Sigmoid colon (tissue), 7 donors: ENCODE results near the gene INSIG1. TPM values are rescaled to one million over a fixed set of nuclear protein-coding genes. Genes with fewer than 3 reads are reported as not detected.

ENCODE experiments used
- DNase-seq: peaks from one replicate; pipeline ENCODE4 v3.0.0-alpha.2; 2019
- H3K27ac ChIP-seq, 4 donors: fragments of 200-600 bp; sonication (generic); one replicate each; pipeline ENCODE4 v1.5.1; 2016 to 2019; ENCODE audit warnings: mild to moderate bottlenecking in 1 of 4
- H3K27me3 ChIP-seq, 3 donors: fragments of 200-600 bp; sonication (generic); one replicate each; pipeline ENCODE4 v1.5.1; 2019; ENCODE audit warnings: mild to moderate bottlenecking in 1 of 3
- H3K36me3 ChIP-seq, 4 donors: fragments of 200-600 bp; sonication (generic); one replicate each; pipeline ENCODE4 v1.5.1; 2016 to 2019
- H3K4me1 ChIP-seq, 4 donors: fragments of 200-600 bp; sonication (generic); one replicate each; pipeline ENCODE4 v1.5.1; 2017 to 2019
- H3K4me3 ChIP-seq, 4 donors: fragments of 200-600 bp; sonication (generic); one replicate each; pipeline ENCODE4 v1.5.1; 2017 to 2019; ENCODE audit warnings: mild to moderate bottlenecking in 2 of 4, moderate library complexity in 1 of 4
- H3K9me3 ChIP-seq, 4 donors: fragments of 200-600 bp in 3 of 4; sonication (generic) in 3 of 4; one replicate each; pipeline versions ENCODE4 v1.5.1 to v1.6.1; 2013 to 2019
- EP300 ChIP-seq, 4 donors: sonication (generic); formaldehyde crosslinking; IDR thresholded peaks; one replicate each; pipeline ENCODE4 v1.6.1; 2017; ENCODE audit warnings: antibody characterized with exemption in 4 of 4
- POLR2A ChIP-seq, 2 donors: fragments of 450-650 bp; IDR thresholded peaks; one replicate each; pipeline ENCODE4 v1.6.1; 2016; ENCODE audit warnings: antibody characterized with exemption in 2 of 2, mild to moderate bottlenecking in 2 of 2, moderate library complexity in 2 of 2
- POLR2AphosphoS5 ChIP-seq, 4 donors: sonication (generic); formaldehyde crosslinking; IDR thresholded peaks; one replicate each; pipeline ENCODE4 v1.6.1; 2017; ENCODE audit warnings: antibody characterized with exemption in 4 of 4
- WGBS, 2 donors: extraction: QIAGEN DNeasy Blood & Tissue Kit; methylation state at CpG; one replicate each; pipeline ENCODE4 v1.1.7; 2013; 5-methylcytosine and 5-hydroxymethylcytosine counted together
- intact Hi-C: fragments of 100-400 bp; cut with DNase I; formaldehyde crosslinking; loops from one replicate; pipeline ENCODE4 v1.15.1; 2023
- polyA plus RNA-seq, 3 donors: library from polyadenylated mRNA; stranded (reverse); fragments of 200-250 nt; gene quantifications; one replicate each; pipeline ENCODE4 v1.2.3, GENCODE V29; 2013
- total RNA-seq, 4 donors: library from RNA; depleted of rRNA; stranded (reverse); fragments of >200 nt; gene quantifications; one replicate each; pipeline ENCODE4 v1.1.0, GENCODE V29; 2016
- TF ChIP-seq, protein P1 (sequence below), 4 experiments: fragments of 450-650 bp in 3 of 4; fragments of 200-600 bp in 1 of 4; IDR thresholded peaks; one replicate each; pipeline ENCODE4 v1.5.1; 2016 to 2019; ENCODE audit warnings: antibody characterized with exemption in 4 of 4, mild to moderate bottlenecking in 3 of 4, moderate library complexity in 2 of 4
- donor health status: healthy with polysubstance abuse.
- donor health status: Bipolar disorder and iron deficiency.
- donor health status: healthy.

The INSIG1 gene
- total and polyA plus RNA-seq, 7 donors = 22.2 to 102 (median 39.1) TPM

DNA sequence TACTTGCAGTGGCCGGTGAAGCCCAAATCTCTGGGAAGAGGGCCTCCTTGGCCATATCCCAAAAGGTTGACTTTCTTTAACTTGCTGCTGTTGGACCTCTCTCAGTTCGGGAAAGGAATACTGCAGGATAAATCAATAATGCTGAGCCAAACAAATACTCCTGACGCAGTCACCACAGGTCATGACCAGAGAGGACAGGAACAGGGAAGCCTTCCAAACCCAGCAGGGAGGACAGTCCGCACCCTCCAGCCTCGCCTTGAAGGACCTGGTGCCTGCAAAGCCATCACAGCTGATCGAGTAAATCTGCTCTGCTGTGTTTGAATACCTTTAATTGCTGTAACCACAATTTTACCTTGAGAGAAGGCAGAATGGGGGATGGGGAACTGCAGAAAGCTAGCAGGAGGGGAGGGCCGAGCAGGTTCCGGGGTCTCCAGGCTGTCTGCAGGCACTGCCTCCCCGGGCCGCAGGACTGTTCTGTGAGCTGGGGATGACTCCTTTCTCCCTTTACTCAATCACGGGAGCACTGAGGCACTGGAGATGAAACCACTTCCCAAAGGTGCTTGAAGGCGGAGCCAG lies 20.8 kb upstream of the INSIG1 start:
- no peaks in the 10 kb centered on the region for H3K4me1 ChIP-seq
- H3K36me3 ChIP-seq = no peaks in the 10 kb centered on the region
- no peak overlapping the region for H3K27ac ChIP-seq
- intact Hi-C loops = no loop called here
- H3K27me3 ChIP-seq = peaks cover 0 to 20% (median 5%) of the 10 kb centered on the region in 3 donors
- 45 to 72% methylated on average over 12 of the region's 12 CpGs for WGBS, 2 donors
- DNase-seq = peak; percentile 37
- no peak for TF ChIP-seq POLR2AphosphoS5 (IDR thresholded peaks at IDR 0.05)
- H3K9me3 ChIP-seq = no peaks in the 10 kb centered on the region
- no peak overlapping the region for H3K4me3 ChIP-seq

DNA sequence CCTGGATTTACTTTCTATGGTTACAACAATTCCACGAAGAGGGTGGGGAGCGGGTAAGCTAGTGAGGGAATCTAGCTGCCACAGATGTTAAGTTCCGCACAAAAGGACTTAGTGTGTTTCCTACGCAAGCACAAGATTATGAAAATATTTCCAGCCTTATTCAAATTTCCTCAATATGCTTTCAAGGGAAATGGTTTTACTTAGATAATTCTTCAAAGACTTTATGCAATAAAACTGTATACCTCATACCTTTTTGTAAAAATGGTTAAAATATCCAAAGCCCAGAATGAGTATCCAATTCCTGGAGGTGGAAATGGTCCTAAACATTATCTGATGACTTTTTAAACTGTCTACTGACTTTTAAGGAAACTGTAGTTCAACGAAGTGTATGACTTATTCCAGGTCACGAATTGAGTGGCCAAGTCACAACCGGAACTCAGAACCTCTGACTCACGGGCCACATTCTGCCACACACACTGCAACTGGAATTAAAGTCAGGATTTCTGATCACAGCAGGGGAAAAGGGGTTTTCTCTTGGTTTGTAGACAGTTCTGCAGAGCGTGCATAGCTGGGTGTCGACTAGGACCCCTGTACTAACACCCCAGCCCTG lies 20.2 kb upstream of the INSIG1 start:
- Histone ChIP-seq H3K27me3 (peaks cover 0 to 20% (median 5%) of the 10 kb centered on the region in 3 donors), H3K9me3 (no peaks in the 10 kb centered on the region), H3K4me3 (no peak overlapping the region), H3K4me1 (no peaks in the 10 kb centered on the region), H3K27ac (no peak overlapping the region), H3K36me3 (no peaks in the 10 kb centered on the region)
- intact Hi-C loops = no loop called here
- WGBS, 2 donors = 77 to 85% methylated on average over 10 of the region's 10 CpGs
- DNase-seq = no peak
- TF ChIP-seq, protein P1, sequence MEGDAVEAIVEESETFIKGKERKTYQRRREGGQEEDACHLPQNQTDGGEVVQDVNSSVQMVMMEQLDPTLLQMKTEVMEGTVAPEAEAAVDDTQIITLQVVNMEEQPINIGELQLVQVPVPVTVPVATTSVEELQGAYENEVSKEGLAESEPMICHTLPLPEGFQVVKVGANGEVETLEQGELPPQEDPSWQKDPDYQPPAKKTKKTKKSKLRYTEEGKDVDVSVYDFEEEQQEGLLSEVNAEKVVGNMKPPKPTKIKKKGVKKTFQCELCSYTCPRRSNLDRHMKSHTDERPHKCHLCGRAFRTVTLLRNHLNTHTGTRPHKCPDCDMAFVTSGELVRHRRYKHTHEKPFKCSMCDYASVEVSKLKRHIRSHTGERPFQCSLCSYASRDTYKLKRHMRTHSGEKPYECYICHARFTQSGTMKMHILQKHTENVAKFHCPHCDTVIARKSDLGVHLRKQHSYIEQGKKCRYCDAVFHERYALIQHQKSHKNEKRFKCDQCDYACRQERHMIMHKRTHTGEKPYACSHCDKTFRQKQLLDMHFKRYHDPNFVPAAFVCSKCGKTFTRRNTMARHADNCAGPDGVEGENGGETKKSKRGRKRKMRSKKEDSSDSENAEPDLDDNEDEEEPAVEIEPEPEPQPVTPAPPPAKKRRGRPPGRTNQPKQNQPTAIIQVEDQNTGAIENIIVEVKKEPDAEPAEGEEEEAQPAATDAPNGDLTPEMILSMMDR (IDR thresholded peaks at IDR 0.05) = no peak

DNA sequence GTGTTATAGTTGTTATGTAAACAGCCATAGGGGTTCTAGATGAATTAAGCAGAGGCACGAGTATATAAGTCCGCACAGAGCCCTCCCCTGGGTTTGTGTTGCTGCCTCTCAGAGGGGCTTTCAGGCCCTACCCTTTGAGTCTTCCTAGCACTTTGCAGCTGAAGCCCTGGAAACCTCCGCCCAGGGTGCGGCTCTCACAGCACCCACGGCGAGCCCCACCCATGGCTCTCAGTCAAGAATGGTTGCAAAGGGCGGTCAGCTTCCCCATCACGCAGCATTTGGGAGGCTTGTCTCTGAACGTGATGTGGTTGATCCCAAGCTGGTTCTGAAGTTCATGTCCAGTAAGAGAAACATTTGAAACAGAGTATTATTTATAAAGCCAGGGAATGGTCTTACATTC lies 18.8 kb upstream of the INSIG1 start:
- H3K27me3 ChIP-seq = peaks cover 0 to 20% (median 5%) of the 10 kb centered on the region in 3 donors
- WGBS, 2 donors = 18 to 74% methylated on average over 9 of the region's 9 CpGs
- H3K9me3 ChIP-seq = no peaks in the 10 kb centered on the region
- no peaks in the 10 kb centered on the region for H3K4me1 ChIP-seq
- H3K4me3 ChIP-seq = no peak overlapping the region
- DNase-seq = no peak
- TF ChIP-seq POLR2A (IDR thresholded peaks at IDR 0.05) (no peak), POLR2AphosphoS5 (IDR thresholded peaks at IDR 0.05) (no peak), EP300 (IDR thresholded peaks at IDR 0.05) (no peak)
- TF ChIP-seq, protein P1 (IDR thresholded peaks at IDR 0.05) = no peak
- no peak overlapping the region for H3K27ac ChIP-seq
- H3K36me3 ChIP-seq = no peaks in the 10 kb centered on the region
- intact Hi-C loops = no loop called here

DNA sequence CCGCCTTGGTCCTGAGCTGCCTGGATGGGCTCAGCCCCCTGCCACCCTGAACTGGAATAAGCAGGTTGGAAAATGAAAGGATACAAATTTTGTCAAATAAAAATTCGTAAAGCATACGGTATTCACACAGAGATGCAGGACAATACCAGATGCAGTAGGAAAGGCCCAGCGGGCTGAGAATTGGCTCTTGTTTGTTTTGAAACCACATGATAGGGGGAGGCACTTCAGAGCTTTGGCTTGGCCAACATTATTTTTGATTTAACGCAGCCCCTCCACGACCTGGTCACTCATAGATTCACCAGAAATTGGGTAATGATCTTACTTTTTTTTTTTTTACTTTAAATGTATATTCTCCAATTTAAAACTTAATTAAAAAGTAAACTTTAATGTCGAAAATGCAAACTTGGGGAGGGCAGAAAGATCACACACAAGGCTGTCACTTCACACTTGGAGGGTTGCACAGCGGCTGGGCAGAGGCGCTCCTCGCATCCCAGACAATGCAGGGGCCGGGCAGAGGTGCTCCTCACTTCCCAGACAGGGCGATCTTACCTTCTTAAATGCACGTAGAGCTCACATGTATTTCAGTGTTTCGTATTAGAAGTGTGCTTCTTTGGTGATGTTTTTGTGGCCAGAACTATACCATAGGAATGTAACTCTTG lies 17.8 kb upstream of the INSIG1 start:
- Histone ChIP-seq H3K9me3 (no peaks in the 10 kb centered on the region), H3K36me3 (no peaks in the 10 kb centered on the region), H3K4me1 (no peaks in the 10 kb centered on the region), H3K27me3 (peaks cover 0 to 22% (median 5%) of the 10 kb centered on the region in 3 donors), H3K4me3 (no peak overlapping the region), H3K27ac (no peak overlapping the region)
- TF ChIP-seq POLR2AphosphoS5 (IDR thresholded peaks at IDR 0.05) = no peak
- TF ChIP-seq, protein P1 (IDR thresholded peaks at IDR 0.05) = no peak
- TF ChIP-seq EP300 (IDR thresholded peaks at IDR 0.05) = no peak
- TF ChIP-seq POLR2A (IDR thresholded peaks at IDR 0.05) = no peak
- WGBS, 2 donors = 85 to 92% methylated on average over 14 of the region's 14 CpGs
- intact Hi-C loops = no loop called here
- DNase-seq = no peak

DNA sequence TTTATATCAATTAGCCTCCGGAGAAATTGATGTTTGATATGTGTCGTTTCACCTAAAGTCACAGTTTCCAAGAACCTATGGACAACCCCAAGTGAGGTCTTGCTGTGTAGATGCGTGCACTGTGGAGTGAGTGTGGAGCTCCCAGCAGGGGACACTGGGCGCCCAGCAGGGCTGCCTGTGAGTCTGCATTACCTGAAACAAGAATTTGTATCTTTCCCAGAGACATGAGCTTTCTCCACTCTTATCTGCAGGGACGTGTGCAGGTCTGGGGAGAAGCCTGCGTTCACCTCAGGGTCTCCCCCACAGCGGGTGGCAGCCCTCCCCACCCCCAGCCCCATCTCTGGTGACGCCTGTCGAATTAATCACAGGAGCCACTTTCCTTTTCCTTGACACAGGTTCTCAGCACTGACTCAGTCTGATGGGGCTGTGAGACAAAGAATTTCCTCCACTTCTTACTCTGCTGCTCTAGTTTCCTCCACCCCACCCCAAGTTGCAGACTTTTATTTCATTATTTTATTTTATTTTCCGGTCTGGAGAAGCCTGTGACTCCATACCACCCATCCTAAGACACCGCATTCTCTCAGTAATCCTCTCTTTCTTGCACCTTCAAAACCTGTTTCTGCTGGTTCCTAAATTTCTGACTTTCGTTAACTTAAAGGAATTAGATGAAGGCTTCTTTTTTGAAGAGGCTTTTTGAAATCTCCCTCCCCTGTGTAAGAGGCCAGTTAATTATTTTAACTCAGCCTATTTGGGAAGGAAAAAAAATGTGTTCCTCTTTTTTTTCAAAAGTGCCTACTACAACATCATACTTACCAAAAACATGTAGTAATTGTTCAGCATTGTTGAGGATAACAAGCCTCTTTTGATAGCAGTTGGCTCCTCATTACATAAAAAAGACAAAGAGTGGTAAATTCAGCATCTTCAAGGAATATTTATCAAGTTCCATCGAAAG lies 17.0 kb upstream of the INSIG1 start:
- Histone ChIP-seq H3K27me3 (peaks cover 0 to 27% (median 5%) of the 10 kb centered on the region in 3 donors), H3K4me1 (no peaks in the 10 kb centered on the region), H3K4me3 (no peak overlapping the region), H3K36me3 (no peaks in the 10 kb centered on the region), H3K9me3 (no peaks in the 10 kb centered on the region), H3K27ac (no peak overlapping the region)
- WGBS, 2 donors = 71 to 74% methylated on average over 13 of the region's 13 CpGs
- intact Hi-C loops = no loop called here
- no peak for DNase-seq
- TF ChIP-seq POLR2AphosphoS5 (IDR thresholded peaks at IDR 0.05) (no peak), POLR2A (IDR thresholded peaks at IDR 0.05) (no peak), EP300 (IDR thresholded peaks at IDR 0.05) (no peak)
- TF ChIP-seq, protein P1 (IDR thresholded peaks at IDR 0.05) = no peak
